K562 (cell line): Measurements from ENCODE around the gene EFEMP2. TPM values are rescaled to one million over a fixed set of nuclear protein-coding genes. Genes with fewer than 3 reads are reported as not detected.

Source experiments
- CREM ChIP-seq: IDR thresholded peaks from 2 replicates; pipeline ENCODE4 v1.6.1; 2014; ENCODE audit warnings: antibody characterized with exemption, low read depth
- HMG20A ChIP-seq: fragments of 450-650 bp; formaldehyde crosslinking; conservative IDR thresholded peaks from 2 replicates; pipeline ENCODE4 v1.4.0; 2020; ENCODE audit warnings: mild to moderate bottlenecking, mixed read lengths
- HOMEZ ChIP-seq: fragments of 250-450 bp; sonication (Bioruptor Pico); IDR thresholded peaks from 2 replicates; pipeline ENCODE4 v1.4.0; 2020; ENCODE audit warnings: mild to moderate bottlenecking, moderate library complexity
- POLR2G ChIP-seq: fragments of 200-400 bp; formaldehyde crosslinking; IDR thresholded peaks from 2 replicates; pipeline ENCODE4 v1.6.1; 2017; ENCODE audit warnings: low read depth, mild to moderate bottlenecking, antibody characterized with exemption, low read length, moderate library complexity
- TCF3 ChIP-seq: sonication (generic); formaldehyde crosslinking; IDR thresholded peaks from 2 replicates; pipeline ENCODE4 v1.4.0; 2020; ENCODE audit warnings: mild to moderate bottlenecking, missing genetic modification reagents
- TGIF2 ChIP-seq: sonication (generic); formaldehyde crosslinking; IDR thresholded peaks from 2 replicates; pipeline ENCODE4 v1.8.1; 2022; ENCODE audit warnings: mild to moderate bottlenecking, missing genetic modification reagents, moderate library complexity
- ZBTB5 ChIP-seq: fragments of 450-650 bp; IDR thresholded peaks from 2 replicates; pipeline ENCODE4 v1.6.1; 2017; ENCODE audit warnings: antibody characterized with exemption
- ZBTB9 ChIP-seq: fragments of 450-650 bp; formaldehyde crosslinking; IDR thresholded peaks from 2 replicates; pipeline ENCODE4 v1.4.0; 2020; ENCODE audit warnings: mild to moderate bottlenecking, moderate library complexity
- ZNF644 ChIP-seq: fragments of 200-800 bp; sonication (Bioruptor generic); IDR thresholded peaks from 2 replicates; pipeline ENCODE4 v1.6.1; 2016; ENCODE audit warnings: low read depth, missing genetic modification characterization, missing compliant biosample characterization
- polyA plus RNA-seq, 8 experiments: library from polyadenylated mRNA; depleted of rRNA in 4 of 8; stranded (reverse) in 5 of 8; unstranded in 3 of 8; fragments of >200 nt; fragmentation: Nextera tagmentation in 2 of 8; fragmentation: Illumina TruSeq in 1 of 8; extraction: Ambion mirVana in 2 of 8; extraction: Trizol in 1 of 8; gene quantifications; 2 replicates each; pipeline versions ENCODE4 v1.2.1 to v1.2.3, GENCODE V29; 2011 to 2014; ENCODE audit warnings: inconsistent platforms in 1 of 8, missing spikeins in 1 of 8
- total RNA-seq, 7 experiments: library from RNA; depleted of rRNA in 6 of 7; stranded (reverse); fragments of >200 nt in 6 of 7; fragmentation: Illumina TruSeq in 2 of 7; extraction: Trizol in 2 of 7; gene quantifications; 2 replicates each; pipeline versions ENCODE4 v1.2.1 to v1.2.3, GENCODE V29; 2011 to 2021; ENCODE audit warnings: low replicate concordance in 1 of 7

Gene EFEMP2
- total and polyA plus RNA-seq, 9 of the 15 experiments (the other 6 are each of a cell fraction or from before 2014, with no cell fraction given) = 0.07 to 2.9 (median 0.69) TPM; not detected in 1

GRCh38 chr11:65870706-65871681 is 1.6 kb downstream of the EFEMP2 start (continued):
- TF ChIP-seq HOMEZ (CRISPR knock-in tag) (no peak), ZBTB5 (no peak), ZBTB9 (CRISPR knock-in tag) (no peak), HMG20A (no peak), ZNF644 (tag) (no peak), TCF3 (CRISPR knock-in tag) (no peak), CREM (no peak), TGIF2 (CRISPR knock-in tag) (no peak), POLR2G (peak; percentile 45; the same call in 1 of the 2 replicates)
- TF ChIP-seq, all 486 proteins: peak for 3
